GM18873 (cell line): ENCODE measurements around the gene FBN2.

Experiments
- ATAC-seq: cut with Tn5 transposase; IDR thresholded peaks from one replicate; pipeline ENCODE4 v1.9.1; 2021; ENCODE audit warnings: mild to moderate bottlenecking, moderate library complexity, moderate number of reproducible peaks; ENCODE audit not compliant: unreplicated experiment, low FRiP score

Gene FBN2

GRCh38 chr5:128264564-128265360, 273.3 kb downstream of the FBN2 start:
- no peak for ATAC-seq

DNA sequence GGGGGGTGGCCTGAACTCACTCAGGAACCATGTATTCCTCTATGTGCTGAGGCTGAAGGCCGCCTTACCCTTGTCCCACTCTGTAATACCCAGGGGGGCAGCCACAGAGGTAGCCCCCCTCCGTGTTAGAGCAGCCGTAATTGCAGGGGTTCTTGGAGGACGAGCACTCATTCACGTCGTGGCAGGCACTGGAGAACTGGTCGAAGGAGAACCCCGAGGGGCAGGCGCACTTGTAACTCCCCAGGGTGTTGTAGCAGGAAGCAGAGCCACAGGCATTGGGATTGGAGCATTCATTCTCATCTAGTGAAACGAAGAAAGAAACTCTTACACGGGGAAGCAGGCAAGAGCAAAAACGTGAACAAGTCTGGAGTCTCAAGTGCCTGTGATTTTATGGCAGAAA, 274.7 kb downstream of the FBN2 start:
- ATAC-seq = no peak

GRCh38 chr5:128262911-128263310, 275.1 kb downstream of the FBN2 start:
- no peak for ATAC-seq

DNA sequence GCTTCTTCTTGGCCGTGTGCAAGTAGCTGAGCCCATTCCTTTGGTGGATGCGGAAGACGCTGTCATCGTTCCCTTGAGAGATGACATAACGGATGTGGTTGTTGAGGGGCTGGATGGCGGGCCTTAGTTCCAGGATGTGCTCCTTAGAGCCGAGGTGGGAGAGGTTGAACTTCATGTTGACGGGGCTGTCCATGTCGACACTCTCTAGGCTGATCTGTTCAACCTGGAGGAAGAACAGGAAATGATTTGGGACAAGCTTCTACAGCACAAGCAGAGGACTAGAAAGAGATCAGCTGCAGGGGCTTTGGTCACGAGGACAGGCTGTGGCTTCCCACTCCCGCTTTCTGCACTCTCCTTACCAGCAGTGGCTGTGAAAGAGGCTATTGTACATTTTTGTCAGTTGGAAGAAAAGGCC, 278.4 kb downstream of the FBN2 start:
- ATAC-seq = no peak

GRCh38 chr5:128258372-128258771, 279.7 kb downstream of the FBN2 start:
- no peak for ATAC-seq

- ATAC-seq = no peak
Observed at GRCh38 chr5:128257076-128257475, 281.0 kb downstream of the FBN2 start.

- ATAC-seq = no peak
Observed at GRCh38 chr5:128254789-128255188, 283.3 kb downstream of the FBN2 start.

DNA sequence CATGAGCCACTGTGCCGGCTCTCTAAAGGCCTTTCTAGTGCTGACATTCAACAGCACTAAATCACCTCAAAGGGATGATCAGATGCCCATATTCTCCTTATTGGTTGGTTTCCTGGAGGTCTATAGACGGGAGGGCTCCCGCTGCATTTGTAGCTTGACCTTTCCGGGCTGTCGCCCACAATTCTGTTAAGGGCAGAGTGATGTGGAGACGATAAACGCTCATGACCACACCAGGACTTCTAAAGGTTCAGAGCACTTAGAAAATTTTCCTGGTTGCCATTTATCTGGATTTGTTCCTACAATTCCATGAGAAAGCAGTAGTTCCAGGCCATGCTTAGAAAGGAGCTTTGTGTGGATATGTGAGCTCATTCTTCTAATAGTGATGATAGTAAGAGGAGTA, 284.2 kb downstream of the FBN2 start:
- ATAC-seq = no peak

DNA sequence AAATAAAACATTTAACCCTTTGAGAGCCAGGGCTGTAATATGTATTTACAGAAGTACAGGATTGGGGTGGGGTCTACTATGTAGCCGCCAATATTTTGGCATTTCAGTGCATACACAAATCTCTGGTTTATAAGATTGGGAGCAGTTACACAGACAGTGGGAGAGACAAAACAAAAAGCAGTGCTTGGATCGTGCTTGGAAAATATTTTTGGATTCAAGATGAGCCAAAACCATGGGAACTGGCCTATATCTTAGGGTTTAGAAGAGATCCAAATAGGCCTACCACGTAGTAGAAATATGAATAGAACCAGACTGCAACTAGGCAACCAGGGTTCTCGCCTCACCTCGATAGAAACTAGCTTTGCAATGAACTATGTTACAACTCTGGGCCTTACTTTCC, 284.9 kb downstream of the FBN2 start:
- no peak for ATAC-seq

- ATAC-seq = no peak
Observed at GRCh38 chr5:128252756-128253155, 285.3 kb downstream of the FBN2 start.

DNA sequence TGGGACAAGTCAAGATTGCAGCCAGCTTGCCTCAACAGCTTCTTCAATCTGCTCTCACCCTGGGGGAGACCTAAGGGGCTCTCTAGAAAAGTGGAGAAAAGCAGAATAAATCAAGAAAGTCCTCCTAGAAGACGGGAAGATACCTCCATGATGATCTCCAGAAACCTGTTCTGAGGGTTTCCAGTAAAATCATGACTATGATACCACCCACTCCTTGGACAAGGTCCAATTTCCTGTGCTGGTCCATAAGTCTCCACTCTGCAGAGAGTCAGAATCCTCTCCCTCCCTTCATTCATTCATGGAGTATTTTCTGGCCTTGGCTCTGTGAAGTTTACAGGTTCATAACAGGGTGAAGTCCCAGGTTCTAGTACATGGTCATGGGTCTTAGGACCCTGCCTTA, 285.8 kb downstream of the FBN2 start:
- no peak for ATAC-seq

DNA sequence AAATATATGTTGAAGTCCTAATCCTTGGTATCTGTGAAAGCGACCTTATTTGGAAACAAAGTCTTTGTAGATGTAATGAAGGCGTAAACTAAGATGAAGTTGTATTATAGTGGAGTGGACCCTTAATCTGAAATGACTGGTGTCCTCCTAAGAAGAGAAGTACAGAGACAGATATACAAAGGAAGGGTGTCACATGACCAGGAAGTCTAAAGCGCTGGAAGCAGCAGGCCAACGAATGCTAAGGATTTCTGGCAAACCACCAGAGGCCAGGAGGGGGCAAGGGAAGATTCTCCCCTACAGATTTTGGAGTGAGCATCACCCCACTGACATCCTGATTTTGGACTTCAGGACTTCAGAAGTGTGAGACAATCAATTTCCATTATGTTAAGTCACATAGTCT, 292.1 kb downstream of the FBN2 start:
- no peak for ATAC-seq

GRCh38 chr5:128243958-128244582, 294.0 kb downstream of the FBN2 start:
- ATAC-seq = no peak

DNA sequence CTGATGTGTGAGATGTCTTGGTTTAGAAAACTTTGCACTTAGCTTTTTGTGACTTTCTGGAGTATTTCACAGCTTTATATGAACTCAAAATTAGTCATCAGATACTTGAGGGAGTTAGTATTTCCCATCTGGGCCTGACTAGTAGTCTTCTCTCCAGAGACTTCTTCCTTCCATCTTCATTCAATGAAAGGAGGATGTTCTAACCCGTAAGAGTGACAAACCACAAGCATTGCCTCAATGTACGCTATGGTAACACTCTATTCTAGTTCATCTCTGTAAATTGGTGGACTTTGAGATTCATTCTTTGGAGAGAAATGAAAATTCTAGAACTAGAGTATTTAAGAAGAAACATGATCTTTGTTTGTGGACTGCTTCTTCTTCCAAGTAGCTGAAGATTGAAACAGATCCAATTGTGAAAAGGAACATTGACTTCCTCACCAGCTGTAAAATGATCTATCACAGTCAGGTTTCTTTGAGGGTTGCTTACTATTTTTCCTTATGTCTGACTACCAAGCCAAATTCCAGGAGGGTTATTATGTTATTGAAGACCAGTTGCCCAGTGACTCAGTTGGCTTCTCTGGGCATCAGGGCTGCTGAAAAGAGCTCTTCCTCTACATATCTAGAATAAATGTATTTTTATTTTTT, 296.9 kb downstream of the FBN2 start:
- no peak for ATAC-seq

DNA sequence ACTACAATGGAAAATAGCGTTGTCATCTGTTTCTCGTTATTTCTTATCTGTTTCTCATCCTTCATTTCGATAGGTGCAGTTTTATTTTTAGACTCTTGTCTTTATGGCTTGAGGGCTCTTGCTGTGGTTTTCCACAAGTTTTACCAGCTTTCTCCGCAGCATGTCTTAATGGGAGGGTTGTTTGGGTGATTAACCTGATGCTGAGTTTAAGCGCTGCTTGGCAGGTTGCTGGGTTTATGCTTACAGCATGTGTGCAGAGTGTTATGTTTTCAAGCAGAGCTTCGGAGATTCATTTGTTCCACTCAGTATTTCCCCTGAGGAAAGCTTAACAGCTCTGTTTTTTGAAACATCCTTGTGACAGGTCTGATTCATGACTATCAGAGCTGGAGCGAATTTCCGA, 300.5 kb downstream of the FBN2 start:
- ATAC-seq = no peak

DNA sequence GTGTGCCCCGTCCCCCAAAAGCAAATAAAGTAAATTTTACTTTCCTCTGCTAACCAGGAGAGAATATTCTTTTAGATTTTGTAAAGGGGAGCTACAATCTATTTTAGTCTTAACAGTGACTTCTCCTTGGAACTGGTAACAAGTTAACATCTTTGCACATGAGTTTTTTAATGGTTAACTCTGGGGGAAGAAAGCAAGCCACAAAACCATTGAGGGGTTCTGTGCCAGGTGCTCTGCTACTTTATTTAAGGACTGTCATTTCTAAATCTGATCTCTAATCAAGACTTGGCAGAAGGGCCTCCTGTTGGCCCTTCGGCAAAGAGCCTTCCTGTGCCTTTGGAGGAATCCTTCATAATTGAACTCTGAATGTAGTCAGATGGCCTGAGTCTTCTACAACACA, 301.0 kb downstream of the FBN2 start:
- no peak for ATAC-seq

- ATAC-seq = no peak
Observed at GRCh38 chr5:128236334-128236733, 301.7 kb downstream of the FBN2 start.

DNA sequence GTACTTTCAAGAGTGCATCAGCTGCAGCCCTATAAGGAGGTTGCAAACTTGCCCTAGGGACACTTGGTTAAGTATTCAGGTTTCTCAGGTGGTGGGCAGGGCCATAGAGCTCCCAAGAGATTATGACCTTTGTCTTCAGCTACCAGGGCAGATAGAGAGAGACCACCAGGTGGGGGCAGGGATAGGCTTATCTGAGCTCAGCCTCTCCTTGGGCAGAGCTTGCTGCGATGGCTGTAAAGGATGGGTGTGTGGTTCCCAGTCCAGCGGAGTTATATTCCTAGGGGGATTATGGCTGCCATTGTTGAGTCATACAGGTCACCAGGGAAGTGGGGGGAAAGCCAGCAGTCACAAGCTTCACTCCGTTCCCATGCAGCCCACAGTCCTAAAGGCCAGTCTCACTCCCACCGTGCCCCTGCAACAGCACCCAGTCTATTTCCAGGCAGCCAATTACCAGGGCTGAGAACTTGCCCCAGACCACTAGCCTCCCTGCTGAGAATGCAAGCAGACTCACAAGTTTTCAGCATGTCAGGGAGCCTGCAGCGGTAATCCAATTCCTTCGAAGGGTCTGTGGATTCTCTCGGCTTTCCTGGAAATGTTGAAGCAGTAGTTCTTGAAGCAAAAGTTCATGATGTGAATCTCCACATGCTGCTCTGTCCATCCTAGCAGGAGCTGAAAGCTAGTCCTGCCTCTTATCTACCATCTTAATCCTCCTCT, 303.0 kb downstream of the FBN2 start:
- no peak for ATAC-seq

DNA sequence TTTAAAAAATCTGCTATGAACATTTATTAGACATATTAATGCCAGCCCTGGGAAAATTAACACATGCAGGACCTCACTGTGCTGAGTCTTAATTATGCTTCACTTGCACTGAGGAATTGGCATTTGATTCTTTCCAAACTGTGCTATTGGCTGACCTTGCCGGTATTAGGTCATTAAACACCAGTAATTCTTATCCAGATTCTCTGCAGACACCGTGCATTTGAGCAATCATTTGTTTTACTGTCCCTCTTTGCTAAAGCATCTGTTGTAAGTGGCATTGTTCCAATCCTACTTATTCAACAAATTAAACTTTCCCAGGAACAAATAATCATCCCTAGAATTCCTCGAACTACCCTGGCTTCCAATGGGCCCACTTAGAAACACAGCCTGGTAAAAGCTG, 309.5 kb downstream of the FBN2 start:
- ATAC-seq = no peak

DNA sequence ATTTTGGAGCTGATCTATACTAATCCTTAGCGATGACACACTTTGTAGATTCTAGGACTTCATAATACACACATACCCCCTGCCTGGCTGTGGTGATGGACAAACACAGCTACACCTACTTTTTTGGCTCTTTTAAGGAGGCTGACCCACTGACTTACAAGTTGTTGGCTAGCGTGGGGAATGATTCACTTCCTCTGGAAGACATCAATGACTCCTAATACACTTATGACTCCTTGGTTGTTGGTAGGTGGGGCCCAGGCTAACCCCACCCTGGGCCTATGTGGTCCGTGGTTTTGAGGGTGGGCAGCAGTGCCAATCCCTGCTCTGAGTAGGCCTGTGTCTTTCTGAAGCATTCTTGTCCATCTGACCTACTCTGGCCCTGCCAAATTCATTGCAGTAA, 310.0 kb downstream of the FBN2 start:
- no peak for ATAC-seq
